ENCODE measurements around the gene ADAMTS15. TPM values are rescaled to one million over a fixed set of nuclear protein-coding genes. Genes with fewer than 3 reads are reported as not detected.

Gene ADAMTS15
- total and polyA plus RNA-seq, 11 donors, result 5.3 to 71.0 (median 16.7) TPM

DNA sequence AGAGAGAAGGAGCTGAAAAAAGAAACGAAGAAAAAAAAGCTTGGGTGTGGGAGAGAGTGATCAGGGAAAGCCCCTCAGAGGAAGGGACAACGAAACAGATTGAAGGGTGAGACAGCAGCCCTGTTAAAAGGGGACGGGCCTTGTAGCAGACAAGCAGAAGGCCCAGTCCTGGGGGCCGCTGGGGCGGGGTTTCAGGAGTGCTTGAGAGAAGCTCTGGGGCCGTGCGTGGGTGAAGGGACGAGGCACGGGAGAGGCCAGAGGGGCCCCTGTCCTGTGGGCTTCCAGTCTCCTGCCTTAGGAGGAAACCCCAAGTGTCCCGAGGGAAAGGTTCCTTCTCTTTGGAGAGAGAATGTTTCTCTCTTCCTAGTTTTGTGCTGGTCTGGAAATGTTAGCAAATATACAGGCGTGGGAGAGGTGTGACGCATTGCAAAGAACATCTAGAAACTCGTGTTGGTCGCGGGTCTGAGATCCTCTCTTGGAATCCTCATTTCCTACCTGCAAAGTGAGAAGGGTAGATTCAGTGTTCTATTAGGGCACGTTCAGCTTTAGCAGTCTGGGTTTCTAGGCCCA, 28.6 kb downstream of the ADAMTS15 start:
- H3K9me3 ChIP-seq, result no peaks in the 10 kb centered on the region
- H3K4me1 ChIP-seq, result peaks cover 11 to 57% (median 47%) of the 10 kb centered on the region in 12 donors
- intact Hi-C loops (cut with DNase I), result loop anchor here in 4 of 10 donors (2.0 to 5.0 kb wide), 4 partner anchors 22 to 45 kb away; no protein-coding TSS in a partner anchor
- TF ChIP-seq POLR2A (IDR thresholded peaks at IDR 0.05), result no peak
- TF ChIP-seq, protein P1, sequence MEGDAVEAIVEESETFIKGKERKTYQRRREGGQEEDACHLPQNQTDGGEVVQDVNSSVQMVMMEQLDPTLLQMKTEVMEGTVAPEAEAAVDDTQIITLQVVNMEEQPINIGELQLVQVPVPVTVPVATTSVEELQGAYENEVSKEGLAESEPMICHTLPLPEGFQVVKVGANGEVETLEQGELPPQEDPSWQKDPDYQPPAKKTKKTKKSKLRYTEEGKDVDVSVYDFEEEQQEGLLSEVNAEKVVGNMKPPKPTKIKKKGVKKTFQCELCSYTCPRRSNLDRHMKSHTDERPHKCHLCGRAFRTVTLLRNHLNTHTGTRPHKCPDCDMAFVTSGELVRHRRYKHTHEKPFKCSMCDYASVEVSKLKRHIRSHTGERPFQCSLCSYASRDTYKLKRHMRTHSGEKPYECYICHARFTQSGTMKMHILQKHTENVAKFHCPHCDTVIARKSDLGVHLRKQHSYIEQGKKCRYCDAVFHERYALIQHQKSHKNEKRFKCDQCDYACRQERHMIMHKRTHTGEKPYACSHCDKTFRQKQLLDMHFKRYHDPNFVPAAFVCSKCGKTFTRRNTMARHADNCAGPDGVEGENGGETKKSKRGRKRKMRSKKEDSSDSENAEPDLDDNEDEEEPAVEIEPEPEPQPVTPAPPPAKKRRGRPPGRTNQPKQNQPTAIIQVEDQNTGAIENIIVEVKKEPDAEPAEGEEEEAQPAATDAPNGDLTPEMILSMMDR (IDR thresholded peaks at IDR 0.05), result no peak
- peak in 2 of 5 donors; percentile 29 to 68 for DNase-seq
- H3K36me3 ChIP-seq, result peaks cover 0 to 37% (median 19%) of the 10 kb centered on the region in 9 donors
- peak overlapping the region; percentile 73 to 88 (median 84) for H3K27ac ChIP-seq
- no peaks in the 10 kb centered on the region for H3K27me3 ChIP-seq
- ATAC-seq, result no peak
- H3K4me3 ChIP-seq, result no peak overlapping the region
- 67 to 79% (median 75%) methylated on average over 15 to 16 of the region's 16 CpGs for WGBS, 4 donors

DNA sequence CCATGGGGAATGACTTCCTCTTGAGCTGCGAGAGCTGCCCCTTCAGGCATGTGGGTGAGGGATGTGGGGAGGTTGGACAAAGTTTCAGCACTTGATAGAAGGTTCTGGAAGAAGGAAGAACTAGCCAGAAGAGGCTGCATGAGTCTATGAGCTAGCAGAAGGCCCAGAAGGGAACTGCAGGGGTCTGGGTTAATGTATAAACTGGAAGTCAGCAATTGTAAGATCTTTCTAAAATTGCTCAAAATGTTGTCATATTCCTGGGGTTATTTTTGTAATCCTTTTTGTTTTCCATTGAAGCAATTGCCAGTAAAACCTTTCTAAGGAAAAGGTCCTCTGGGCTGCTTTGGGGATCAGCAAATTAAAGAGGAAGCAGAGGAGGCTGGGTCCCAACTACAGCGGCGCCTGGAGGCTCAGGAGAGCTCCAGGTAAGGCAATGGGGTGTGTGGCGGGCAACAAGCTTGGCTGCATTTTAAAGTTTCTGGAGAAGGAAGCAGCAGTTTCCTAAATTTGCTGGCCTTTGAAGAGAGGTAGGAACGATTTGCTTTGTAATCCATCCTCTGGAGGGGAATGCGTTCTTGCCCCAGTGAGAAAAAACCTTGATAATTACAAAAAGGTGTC, 29.2 kb downstream of the ADAMTS15 start:
- Histone ChIP-seq H3K27me3 (no peaks in the 10 kb centered on the region), H3K9me3 (no peaks in the 10 kb centered on the region), H3K4me1 (peaks cover 11 to 57% (median 47%) of the 10 kb centered on the region in 12 donors), H3K36me3 (peaks cover 0 to 31% (median 14%) of the 10 kb centered on the region in 9 donors), H3K4me3 (no peak overlapping the region), H3K27ac (peak overlapping the region; percentile 73 to 88 (median 84))
- TF ChIP-seq, protein P1 (IDR thresholded peaks at IDR 0.05), result no peak
- TF ChIP-seq POLR2A (IDR thresholded peaks at IDR 0.05), result no peak
- 46 to 64% (median 55%) methylated on average over 6 of the region's 6 CpGs for WGBS, 4 donors
- ATAC-seq, result peak in 1 of 4 donors; percentile 0
- no peak for DNase-seq
- intact Hi-C loops (cut with DNase I), result loop anchor here in 5 of 10 donors (1.0 to 5.0 kb wide), 5 partner anchors 23 to 45 kb away; no protein-coding TSS in a partner anchor

DNA sequence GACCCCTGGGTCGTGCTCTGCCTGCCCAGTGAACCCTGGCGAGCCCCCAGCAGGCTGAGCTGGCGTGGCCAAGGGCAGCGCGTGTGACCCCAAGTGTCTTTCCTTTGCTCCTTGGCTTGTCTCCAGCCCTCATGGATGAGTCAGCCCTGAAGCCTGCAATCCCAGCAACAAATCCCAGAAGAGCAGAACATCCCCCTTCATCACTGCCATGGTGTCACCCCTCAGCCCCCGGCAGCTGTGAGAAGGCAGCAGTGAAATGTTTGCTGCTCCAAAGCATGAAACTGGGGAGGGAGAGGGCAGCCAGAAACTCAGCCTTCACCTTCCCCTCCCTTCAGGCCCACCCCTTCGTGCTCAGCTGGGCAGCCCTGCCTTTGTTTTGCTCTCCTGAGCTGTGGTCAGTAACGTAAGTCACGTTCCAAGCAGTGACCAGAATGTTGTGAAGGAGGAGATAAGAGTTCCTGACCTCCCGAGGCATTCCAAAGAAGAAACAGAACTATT, 29.8 kb downstream of the ADAMTS15 start:
- Histone ChIP-seq H3K4me1 (peaks cover 11 to 57% (median 47%) of the 10 kb centered on the region in 12 donors), H3K36me3 (peaks cover 0 to 25% (median 9%) of the 10 kb centered on the region in 9 donors), H3K27ac (peak overlapping the region; percentile 73 to 88 (median 84)), H3K27me3 (no peaks in the 10 kb centered on the region), H3K9me3 (no peaks in the 10 kb centered on the region), H3K4me3 (no peak overlapping the region)
- TF ChIP-seq POLR2A (IDR thresholded peaks at IDR 0.05), result no peak
- ATAC-seq (peak; percentile 54 to 82 (median 75)), DNase-seq (peak; percentile 78 to 92 (median 86))
- WGBS, 4 donors, result 3 to 15% (median 6%) methylated on average over 10 of the region's 10 CpGs
- intact Hi-C loops (cut with DNase I), result loop anchor here in 5 of 10 donors (1.0 to 5.0 kb wide), 5 partner anchors 23 to 44 kb away; no protein-coding TSS in a partner anchor

DNA sequence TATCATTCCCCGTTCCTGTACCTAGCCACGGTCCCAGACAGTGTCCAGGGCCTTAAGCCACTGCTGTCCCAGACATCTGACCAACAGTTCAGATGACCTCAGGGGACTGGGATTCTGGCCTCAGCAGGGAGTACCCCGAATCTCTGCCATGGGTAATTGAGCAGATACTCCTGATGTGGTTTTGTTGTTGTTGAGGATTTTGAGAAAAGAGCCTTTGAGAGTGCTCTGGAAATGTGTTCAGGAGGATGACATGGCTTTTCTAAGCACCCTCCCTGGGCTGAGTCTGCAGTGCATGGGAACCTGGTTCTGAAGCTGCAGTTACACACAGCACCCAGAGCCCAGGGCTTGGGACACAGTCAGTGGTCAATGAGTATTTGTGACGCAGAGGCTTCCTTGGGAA, 30.4 kb downstream of the ADAMTS15 start:
- Histone ChIP-seq H3K9me3 (no peaks in the 10 kb centered on the region), H3K27me3 (no peaks in the 10 kb centered on the region), H3K4me1 (peaks cover 11 to 57% (median 47%) of the 10 kb centered on the region in 12 donors), H3K36me3 (peaks cover 0 to 19% (median 3%) of the 10 kb centered on the region in 9 donors), H3K4me3 (no peak overlapping the region), H3K27ac (peak overlapping the region; percentile 73 to 88 (median 84))
- WGBS, 4 donors, result 72 to 76% (median 74%) methylated on average over 4 of the region's 4 CpGs
- ATAC-seq (no peak), DNase-seq (peak in 1 of 5 donors; percentile 27)
- intact Hi-C loops (cut with DNase I), result loop anchor here in 5 of 10 donors (1.0 to 5.0 kb wide), 5 partner anchors 24 to 43 kb away; no protein-coding TSS in a partner anchor
- TF ChIP-seq, protein P1 (IDR thresholded peaks at IDR 0.05), result no peak
- no peak for TF ChIP-seq POLR2A (IDR thresholded peaks at IDR 0.05)

All from heart left ventricle (tissue), 16 donors.